GM20000 (cell line): Measurements from ENCODE around the gene GRK1.
"Not testable (repeated sequence)": the region's sequence is repeated elsewhere in the genome, so short reads cannot be mapped to it uniquely, and the experiment has no call there.

ENCODE experiments used
- DNase-seq: peaks from one replicate; pipeline ENCODE4 v3.0.0; 2012; ENCODE audit warnings: low spot score
- TF ChIP-seq, protein P1 (sequence below): IDR thresholded peaks from 2 replicates; pipeline ENCODE4 v1.5.1; 2012; ENCODE audit warnings: mild to moderate bottlenecking, control low read depth; ENCODE audit errors: extremely low read depth, missing control alignments

The GRK1 gene

DNA sequence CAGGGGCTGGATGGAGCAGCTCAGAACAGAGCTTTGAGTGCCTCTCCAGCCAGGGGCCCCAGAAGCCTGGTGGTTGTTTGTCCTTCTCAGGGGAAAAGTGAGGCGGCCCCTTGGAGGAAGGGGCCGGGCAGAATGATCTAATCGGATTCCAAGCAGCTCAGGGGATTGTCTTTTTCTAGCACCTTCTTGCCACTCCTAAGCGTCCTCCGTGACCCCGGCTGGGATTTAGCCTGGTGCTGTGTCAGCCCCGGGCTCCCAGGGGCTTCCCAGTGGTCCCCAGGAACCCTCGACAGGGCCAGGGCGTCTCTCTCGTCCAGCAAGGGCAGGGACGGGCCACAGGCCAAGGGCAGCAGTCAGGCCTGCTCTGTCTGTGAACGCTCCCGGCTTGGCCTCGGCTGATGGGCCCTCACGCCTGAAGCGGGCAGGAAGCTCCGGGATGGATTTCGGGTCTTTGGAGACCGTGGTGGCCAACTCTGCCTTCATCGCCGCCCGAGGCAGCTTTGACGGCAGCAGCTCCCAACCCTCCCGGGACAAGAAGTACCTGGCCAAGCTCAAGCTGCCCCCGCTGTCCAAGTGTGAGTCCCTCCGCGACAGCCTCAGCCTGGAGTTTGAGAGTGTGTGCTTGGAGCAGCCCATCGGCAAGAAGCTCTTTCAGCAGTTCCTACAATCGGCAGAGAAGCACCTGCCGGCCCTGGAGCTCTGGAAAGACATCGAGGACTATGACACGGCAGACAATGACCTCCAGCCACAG lies at the start of gene GRK1:
Gene GRK1 (plus strand): TSS at position 269 of the 751 bp plus-strand sequence. CDS start 168 bp downstream, at position 437.
- no peak for DNase-seq
- TF ChIP-seq, protein P1, sequence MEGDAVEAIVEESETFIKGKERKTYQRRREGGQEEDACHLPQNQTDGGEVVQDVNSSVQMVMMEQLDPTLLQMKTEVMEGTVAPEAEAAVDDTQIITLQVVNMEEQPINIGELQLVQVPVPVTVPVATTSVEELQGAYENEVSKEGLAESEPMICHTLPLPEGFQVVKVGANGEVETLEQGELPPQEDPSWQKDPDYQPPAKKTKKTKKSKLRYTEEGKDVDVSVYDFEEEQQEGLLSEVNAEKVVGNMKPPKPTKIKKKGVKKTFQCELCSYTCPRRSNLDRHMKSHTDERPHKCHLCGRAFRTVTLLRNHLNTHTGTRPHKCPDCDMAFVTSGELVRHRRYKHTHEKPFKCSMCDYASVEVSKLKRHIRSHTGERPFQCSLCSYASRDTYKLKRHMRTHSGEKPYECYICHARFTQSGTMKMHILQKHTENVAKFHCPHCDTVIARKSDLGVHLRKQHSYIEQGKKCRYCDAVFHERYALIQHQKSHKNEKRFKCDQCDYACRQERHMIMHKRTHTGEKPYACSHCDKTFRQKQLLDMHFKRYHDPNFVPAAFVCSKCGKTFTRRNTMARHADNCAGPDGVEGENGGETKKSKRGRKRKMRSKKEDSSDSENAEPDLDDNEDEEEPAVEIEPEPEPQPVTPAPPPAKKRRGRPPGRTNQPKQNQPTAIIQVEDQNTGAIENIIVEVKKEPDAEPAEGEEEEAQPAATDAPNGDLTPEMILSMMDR = no peak

GRCh38 chr13:113617961-113618360 lies 49.1 kb upstream of the GRK1 start:
- DNase-seq = no peak
- TF ChIP-seq, protein P1 = no peak

GRCh38 chr13:113618455-113618854 lies 48.6 kb upstream of the GRK1 start:
- TF ChIP-seq, protein P1 = no peak
- no peak for DNase-seq

DNA sequence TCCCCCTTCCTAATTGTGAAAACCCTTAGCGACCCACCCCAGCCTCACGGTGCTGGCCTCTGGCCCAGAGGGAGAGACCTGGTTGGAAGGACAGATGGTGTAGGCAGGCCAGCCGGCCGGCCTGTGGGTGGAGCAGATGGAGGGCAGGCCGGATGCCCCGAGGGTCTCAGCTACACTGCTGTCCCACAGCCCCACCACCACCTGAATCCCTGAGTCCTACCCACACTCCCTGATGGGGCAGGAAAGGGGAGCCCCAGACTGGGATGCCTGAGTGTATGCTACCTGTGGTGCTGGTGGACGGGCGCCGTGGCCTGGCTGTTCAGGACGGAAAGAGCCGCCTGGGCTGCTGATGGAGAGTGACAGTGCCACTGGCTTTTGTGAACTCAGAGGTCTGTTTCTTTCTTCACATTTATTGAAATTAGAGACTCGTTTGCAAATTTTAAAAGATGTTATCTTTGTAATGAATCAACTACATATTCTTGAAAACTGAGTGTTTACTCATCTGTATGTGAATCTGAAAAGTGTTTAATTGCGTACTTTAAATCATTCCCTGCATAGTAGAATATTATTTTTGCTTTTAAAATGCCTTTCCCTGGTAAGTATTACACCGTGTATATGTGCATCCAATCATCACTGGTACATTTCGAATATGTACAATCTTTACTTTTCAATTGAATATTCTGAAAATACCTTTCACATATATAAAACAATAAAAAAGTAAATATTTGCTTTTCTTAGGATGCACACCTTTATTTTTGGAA lies 46.8 kb upstream of the GRK1 start:
- TF ChIP-seq, protein P1 = no peak
- no peak for DNase-seq

GRCh38 chr13:113621046-113621445 lies 46.0 kb upstream of the GRK1 start:
- TF ChIP-seq, protein P1 = no peak
- DNase-seq = no peak

DNA sequence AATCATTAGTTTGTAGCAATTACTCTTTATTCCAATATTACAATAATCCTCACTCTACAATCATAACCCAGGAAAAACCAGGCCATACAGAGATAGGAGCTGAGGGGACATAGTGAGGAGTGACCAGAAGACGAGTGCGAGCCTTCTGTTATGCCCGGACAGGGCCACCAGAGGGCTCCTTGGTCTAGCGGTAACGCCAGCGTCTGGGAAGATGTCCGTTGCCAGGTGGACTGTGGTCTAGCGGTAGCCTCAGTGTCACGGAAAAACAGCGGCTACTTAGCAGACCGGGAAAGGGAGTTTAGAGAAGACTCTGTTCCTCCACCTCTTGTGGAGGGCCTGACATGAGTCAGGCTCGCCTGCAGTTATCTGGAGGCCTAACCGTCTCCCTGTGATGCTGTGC lies 45.5 kb upstream of the GRK1 start:
- DNase-seq = not testable (repeated sequence)

DNA sequence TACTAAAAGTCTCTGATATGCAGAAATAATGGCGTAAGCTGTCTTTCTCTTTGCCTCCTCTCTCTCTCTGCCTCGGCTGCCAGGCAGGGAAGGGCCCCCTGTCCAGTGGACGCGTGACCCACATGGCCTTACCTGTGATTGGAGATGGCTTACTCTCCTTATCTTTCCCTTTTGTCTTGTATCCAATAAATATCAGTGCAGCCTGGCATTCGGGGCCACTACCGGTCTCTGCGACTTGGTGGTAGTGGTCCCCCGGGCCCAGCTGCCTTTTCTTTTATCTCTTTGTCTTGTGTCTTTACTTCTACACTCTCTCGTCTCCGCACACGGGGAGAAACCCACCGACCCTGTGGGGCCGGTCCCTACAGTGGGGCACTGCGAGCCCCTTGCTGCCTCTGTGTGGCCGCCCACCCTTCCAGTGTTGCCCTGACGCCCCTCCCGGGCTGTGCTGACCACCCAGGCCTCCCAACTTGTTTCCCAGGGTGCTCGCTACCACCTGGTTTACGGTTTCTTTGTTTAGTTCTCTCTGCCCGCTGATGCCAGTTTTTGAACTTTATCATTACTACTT lies 45.0 kb upstream of the GRK1 start:
- not testable (repeated sequence) for DNase-seq

GRCh38 chr13:113622791-113623490 lies 44.1 kb upstream of the GRK1 start:
- no peak for DNase-seq
- TF ChIP-seq, protein P1 = no peak
